Parathyroid adenoma (tissue), 2 donors: ENCODE data around the gene EXD3.

Source experiments
- H2AFZ ChIP-seq: fragments of 300-600 bp; sonication (generic); one replicate; pipeline ENCODE4 v1.7.0; 2017; ENCODE audit warnings: antibody characterized with exemption, mild to moderate bottlenecking
- H3K27ac ChIP-seq: fragments of 300-600 bp; sonication (generic); one replicate; pipeline ENCODE4 v1.7.0; 2017
- H3K27me3 ChIP-seq: fragments of 300-600 bp; sonication (generic); one replicate; pipeline ENCODE4 v1.7.0; 2017; ENCODE audit warnings: low read length; ENCODE audit not compliant: control insufficient read depth, insufficient read depth
- H3K36me3 ChIP-seq: fragments of 300-600 bp; sonication (generic); one replicate; pipeline ENCODE4 v1.7.0; 2017; ENCODE audit warnings: low read length; ENCODE audit not compliant: control insufficient read depth, insufficient read depth
- H3K4me1 ChIP-seq: fragments of 300-600 bp; sonication (generic); one replicate; pipeline ENCODE4 v1.7.0; 2017; ENCODE audit warnings: control low read depth
- H3K4me2 ChIP-seq: fragments of 300-600 bp; sonication (generic); one replicate; pipeline ENCODE4 v1.7.0; 2017; ENCODE audit warnings: low read length
- H3K4me3 ChIP-seq: fragments of 300-600 bp; sonication (generic); one replicate; pipeline ENCODE4 v1.7.0; 2017; ENCODE audit warnings: low read depth, low read length
- H3K79me2 ChIP-seq: fragments of 300-600 bp; sonication (generic); one replicate; pipeline ENCODE4 v1.7.0; 2017; ENCODE audit warnings: control low read depth
- H3K9ac ChIP-seq: fragments of 300-600 bp; sonication (generic); one replicate; pipeline ENCODE4 v1.7.0; 2017; ENCODE audit warnings: mild to moderate bottlenecking
- H3K9me3 ChIP-seq: fragments of 300-600 bp; sonication (generic); one replicate; pipeline ENCODE4 v1.7.0; 2017; ENCODE audit warnings: low read length; ENCODE audit not compliant: control insufficient read depth
- TF ChIP-seq, protein P1 (sequence below): fragments of 300-600 bp; sonication (generic); IDR thresholded peaks from one replicate; pipeline ENCODE4 v1.7.0; 2017; ENCODE audit warnings: antibody characterized with exemption, mild to moderate bottlenecking
- donor health status: primary hyperparathyroidism.

Gene EXD3

GRCh38 chr9:137445275-137445807 is 22.4 kb upstream of the EXD3 start:
- Histone ChIP-seq H3K27ac (no peak overlapping the region), H3K27me3 (no peaks in the 10 kb centered on the region), H3K4me1 (no peaks in the 10 kb centered on the region), H3K4me2 (no peak overlapping the region), H3K9ac (no peak overlapping the region), H2AFZ (no peak overlapping the region), H3K4me3 (no peak overlapping the region), H3K79me2 (no peaks in the 10 kb centered on the region), H3K36me3 (no peaks in the 10 kb centered on the region), H3K9me3 (no peaks in the 10 kb centered on the region)
- TF ChIP-seq, protein P1, sequence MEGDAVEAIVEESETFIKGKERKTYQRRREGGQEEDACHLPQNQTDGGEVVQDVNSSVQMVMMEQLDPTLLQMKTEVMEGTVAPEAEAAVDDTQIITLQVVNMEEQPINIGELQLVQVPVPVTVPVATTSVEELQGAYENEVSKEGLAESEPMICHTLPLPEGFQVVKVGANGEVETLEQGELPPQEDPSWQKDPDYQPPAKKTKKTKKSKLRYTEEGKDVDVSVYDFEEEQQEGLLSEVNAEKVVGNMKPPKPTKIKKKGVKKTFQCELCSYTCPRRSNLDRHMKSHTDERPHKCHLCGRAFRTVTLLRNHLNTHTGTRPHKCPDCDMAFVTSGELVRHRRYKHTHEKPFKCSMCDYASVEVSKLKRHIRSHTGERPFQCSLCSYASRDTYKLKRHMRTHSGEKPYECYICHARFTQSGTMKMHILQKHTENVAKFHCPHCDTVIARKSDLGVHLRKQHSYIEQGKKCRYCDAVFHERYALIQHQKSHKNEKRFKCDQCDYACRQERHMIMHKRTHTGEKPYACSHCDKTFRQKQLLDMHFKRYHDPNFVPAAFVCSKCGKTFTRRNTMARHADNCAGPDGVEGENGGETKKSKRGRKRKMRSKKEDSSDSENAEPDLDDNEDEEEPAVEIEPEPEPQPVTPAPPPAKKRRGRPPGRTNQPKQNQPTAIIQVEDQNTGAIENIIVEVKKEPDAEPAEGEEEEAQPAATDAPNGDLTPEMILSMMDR, result peak; percentile 63

- Histone ChIP-seq H3K4me3 (no peak overlapping the region), H3K4me1 (no peaks in the 10 kb centered on the region), H3K9ac (no peak overlapping the region), H2AFZ (no peak overlapping the region), H3K9me3 (no peaks in the 10 kb centered on the region), H3K36me3 (no peaks in the 10 kb centered on the region), H3K27me3 (no peaks in the 10 kb centered on the region), H3K4me2 (no peak overlapping the region), H3K27ac (no peak overlapping the region), H3K79me2 (no peaks in the 10 kb centered on the region)
- TF ChIP-seq, protein P1, result no peak
Observed at GRCh38 chr9:137444106-137444790, 21.3 kb upstream of the EXD3 start.

DNA sequence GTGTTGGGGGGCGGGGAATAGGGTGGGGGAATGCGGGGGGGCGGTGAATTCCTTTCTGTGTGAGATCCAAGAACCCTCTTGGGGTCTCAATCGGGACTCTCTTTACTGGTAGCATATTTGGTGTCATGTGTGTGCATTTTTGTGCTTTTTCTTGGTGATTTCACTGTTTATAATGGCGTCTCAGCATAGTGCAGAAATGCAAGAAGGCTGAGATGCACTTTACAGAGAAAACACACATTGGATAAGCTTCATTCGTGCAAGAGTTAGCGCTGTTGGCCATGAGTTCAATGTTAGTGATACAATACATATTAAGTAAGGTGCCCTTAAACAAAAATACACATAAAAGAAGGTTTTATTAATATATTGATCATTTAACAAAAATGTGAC is 19.0 kb upstream of the EXD3 start:
- no peaks in the 10 kb centered on the region for H3K36me3 ChIP-seq
- H2AFZ ChIP-seq, result no peak overlapping the region
- H3K4me1 ChIP-seq, result no peaks in the 10 kb centered on the region
- H3K4me2 ChIP-seq, result no peak overlapping the region
- H3K9ac ChIP-seq, result no peak overlapping the region
- H3K27me3 ChIP-seq, result no peaks in the 10 kb centered on the region
- H3K9me3 ChIP-seq, result no peaks in the 10 kb centered on the region
- no peak overlapping the region for H3K4me3 ChIP-seq
- H3K79me2 ChIP-seq, result no peaks in the 10 kb centered on the region
- no peak overlapping the region for H3K27ac ChIP-seq
- TF ChIP-seq, protein P1, result no peak

DNA sequence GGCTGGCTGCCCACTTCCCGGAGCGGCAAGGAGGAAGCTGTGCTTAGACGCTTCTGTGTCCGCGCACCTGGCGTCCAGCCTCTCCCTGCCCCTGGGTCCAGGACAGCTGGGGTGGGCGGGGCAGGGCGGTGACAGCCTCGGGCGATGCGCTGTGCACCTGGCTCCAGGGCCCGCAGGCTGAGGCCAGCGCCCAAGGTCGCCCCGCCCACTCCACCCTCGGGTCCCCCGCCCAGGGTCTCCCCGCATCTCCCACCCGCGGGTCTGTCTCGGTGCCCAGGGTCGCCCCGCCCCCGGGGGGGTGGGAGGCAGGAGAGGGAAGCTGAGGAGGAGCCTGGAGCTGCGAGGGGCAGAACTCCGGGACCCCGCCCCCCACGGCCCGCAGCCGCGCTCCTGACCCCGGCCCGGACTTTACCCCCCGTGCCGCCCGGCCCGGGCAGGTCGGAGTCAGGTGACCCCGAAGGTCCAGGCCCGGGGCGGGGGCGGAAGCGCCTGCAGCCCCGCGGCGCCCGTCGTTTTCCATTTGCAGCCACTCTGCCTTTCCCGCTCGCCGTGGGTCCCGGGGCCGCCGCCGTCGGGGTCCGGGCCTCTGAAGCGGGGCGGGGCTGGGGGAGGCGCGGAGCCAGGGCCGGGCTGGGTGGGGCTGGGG is 18.4 kb upstream of the EXD3 start, which contains the start of gene ENTPD8:
Gene ENTPD8, minus strand, starts transcription at position 69 of the 646 bp plus-strand sequence. CDS start 3,072 bp downstream, outside the sequence.
- H3K36me3 ChIP-seq, result no peaks in the 10 kb centered on the region
- H3K27me3 ChIP-seq, result no peaks in the 10 kb centered on the region
- H3K4me1 ChIP-seq, result no peaks in the 10 kb centered on the region
- no peak within 1 kb of the TSS for H2AFZ ChIP-seq
- H3K27ac ChIP-seq, result no peak within 1 kb of the TSS
- H3K4me3 ChIP-seq, result peak within 1 kb of the TSS; percentile 44
- TF ChIP-seq, protein P1, result no peak
- H3K9ac ChIP-seq, result no peak within 1 kb of the TSS
- no peaks in the 10 kb centered on the region for H3K79me2 ChIP-seq
- peak within 1 kb of the TSS; percentile 62 for H3K4me2 ChIP-seq
- no peaks in the 10 kb centered on the region for H3K9me3 ChIP-seq
